ENCODE data around the gene VDR.
"Not testable (repeated sequence)": the region's sequence is repeated elsewhere in the genome, so short reads cannot be mapped to it uniquely, and the experiment has no call there.

VDR gene

DNA sequence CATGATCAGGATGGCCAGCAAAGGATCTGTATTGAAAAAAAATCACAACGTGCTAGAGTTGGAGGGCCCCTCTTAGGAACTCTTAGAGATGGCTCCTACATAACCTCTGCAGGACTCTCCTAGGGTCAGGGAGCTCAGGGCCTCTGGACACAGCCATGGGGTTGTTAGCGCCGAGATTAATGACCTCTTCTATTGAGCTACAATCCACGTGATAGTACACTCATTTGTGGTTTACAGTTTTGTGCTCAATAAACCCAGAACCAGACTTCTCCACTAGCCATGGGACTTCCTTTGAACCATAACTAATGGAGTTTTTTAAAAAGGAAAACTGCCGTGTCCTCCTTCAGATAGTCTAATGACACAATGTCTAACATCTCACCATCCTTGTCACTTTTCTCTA is 55.5 kb downstream of the VDR start:
- no peak overlapping the region for H3K4me3 ChIP-seq (ENCODE audit: low read depth, low read length)
- TF ChIP-seq, protein P1, sequence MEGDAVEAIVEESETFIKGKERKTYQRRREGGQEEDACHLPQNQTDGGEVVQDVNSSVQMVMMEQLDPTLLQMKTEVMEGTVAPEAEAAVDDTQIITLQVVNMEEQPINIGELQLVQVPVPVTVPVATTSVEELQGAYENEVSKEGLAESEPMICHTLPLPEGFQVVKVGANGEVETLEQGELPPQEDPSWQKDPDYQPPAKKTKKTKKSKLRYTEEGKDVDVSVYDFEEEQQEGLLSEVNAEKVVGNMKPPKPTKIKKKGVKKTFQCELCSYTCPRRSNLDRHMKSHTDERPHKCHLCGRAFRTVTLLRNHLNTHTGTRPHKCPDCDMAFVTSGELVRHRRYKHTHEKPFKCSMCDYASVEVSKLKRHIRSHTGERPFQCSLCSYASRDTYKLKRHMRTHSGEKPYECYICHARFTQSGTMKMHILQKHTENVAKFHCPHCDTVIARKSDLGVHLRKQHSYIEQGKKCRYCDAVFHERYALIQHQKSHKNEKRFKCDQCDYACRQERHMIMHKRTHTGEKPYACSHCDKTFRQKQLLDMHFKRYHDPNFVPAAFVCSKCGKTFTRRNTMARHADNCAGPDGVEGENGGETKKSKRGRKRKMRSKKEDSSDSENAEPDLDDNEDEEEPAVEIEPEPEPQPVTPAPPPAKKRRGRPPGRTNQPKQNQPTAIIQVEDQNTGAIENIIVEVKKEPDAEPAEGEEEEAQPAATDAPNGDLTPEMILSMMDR (IDR thresholded peaks at IDR 0.05; ENCODE audit: low read depth, low read length) = no peak
- DNase-seq (ENCODE audit: low read depth, low spot score) = no peak
- in situ Hi-C loops (cut with HindIII; ENCODE audit: low sequenced_read_pairs) = no loop called here

DNA sequence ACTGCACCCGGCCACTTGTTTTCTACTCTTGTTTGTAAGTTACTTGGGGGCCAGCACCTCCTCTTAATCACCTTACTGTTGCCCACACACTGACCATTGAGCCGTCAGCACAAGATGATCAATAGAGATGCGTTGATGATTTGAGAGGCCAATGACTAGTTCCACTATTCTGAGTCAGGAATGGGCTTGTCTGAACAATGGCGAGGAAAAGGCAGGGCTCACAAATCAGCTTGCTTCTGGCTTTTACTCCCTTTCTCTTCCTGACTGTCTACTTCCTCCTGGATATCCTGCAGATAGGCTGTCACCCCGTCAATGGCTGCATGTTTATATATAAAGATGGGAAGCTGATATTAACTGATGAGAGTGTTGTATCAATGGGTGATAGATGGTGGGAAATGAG is 55.9 kb downstream of the VDR start:
- no peak overlapping the region for H3K4me3 ChIP-seq (ENCODE audit: low read depth, low read length)
- in situ Hi-C loops (cut with HindIII; ENCODE audit: low sequenced_read_pairs) = no loop called here
- DNase-seq (ENCODE audit: low read depth, low spot score) = no peak
- TF ChIP-seq, protein P1 (IDR thresholded peaks at IDR 0.05; ENCODE audit: low read depth, low read length) = no peak

GRCh38 chr12:47846294-47846996 is 58.3 kb downstream of the VDR start:
- in situ Hi-C loops (cut with HindIII; ENCODE audit: low sequenced_read_pairs) = no loop called here

GRCh38 chr12:47845081-47845480 is 59.7 kb downstream of the VDR start:
- TF ChIP-seq, protein P1 (IDR thresholded peaks at IDR 0.05; ENCODE audit: low read depth, low read length) = no peak
- in situ Hi-C loops (cut with HindIII; ENCODE audit: low sequenced_read_pairs) = no loop called here
- DNase-seq (ENCODE audit: low read depth, low spot score) = no peak
- H3K4me3 ChIP-seq (ENCODE audit: low read depth, low read length) = no peak overlapping the region

More at GRCh38 chr12:47846294-47846996, 58.3 kb downstream of the VDR start:
- no peak for DNase-seq (ENCODE audit: low read depth, low spot score)
- H3K4me3 ChIP-seq (ENCODE audit: low read depth, low read length) = no peak overlapping the region
- TF ChIP-seq, protein P1 (IDR thresholded peaks at IDR 0.05; ENCODE audit: low read depth, low read length) = no peak

GRCh38 chr12:47844264-47845019 is 60.4 kb downstream of the VDR start:
- in situ Hi-C loops (cut with HindIII; ENCODE audit: low sequenced_read_pairs) = no loop called here
- DNase-seq (ENCODE audit: low read depth, low spot score) = no peak
- TF ChIP-seq, protein P1 (IDR thresholded peaks at IDR 0.05; ENCODE audit: low read depth, low read length) = no peak
- H3K4me3 ChIP-seq (ENCODE audit: low read depth, low read length) = no peak overlapping the region

GRCh38 chr12:47843226-47843980 is 61.4 kb downstream of the VDR start:
- in situ Hi-C loops (cut with HindIII; ENCODE audit: low sequenced_read_pairs) = no loop called here
- DNase-seq (ENCODE audit: low read depth, low spot score) = no peak
- H3K4me3 ChIP-seq (ENCODE audit: low read depth, low read length) = no peak overlapping the region
- TF ChIP-seq, protein P1 (IDR thresholded peaks at IDR 0.05; ENCODE audit: low read depth, low read length) = no peak

GRCh38 chr12:47842543-47842942 is 62.3 kb downstream of the VDR start:
- H3K4me3 ChIP-seq (ENCODE audit: low read depth, low read length); DNase-seq (ENCODE audit: low read depth, low spot score); in situ Hi-C loops (cut with HindIII; ENCODE audit: low sequenced_read_pairs): not testable (repeated sequence)
